ENCODE data around the gene WNT8A. TPM values are rescaled to one million over a fixed set of nuclear protein-coding genes. Genes with fewer than 3 reads are reported as not detected.
A peak's percentile ranks its signal among the peaks of the same experiment; 100 is the strongest.
"Not testable (repeated sequence)": the region's sequence is repeated elsewhere in the genome, so short reads cannot be mapped to it uniquely, and the experiment has no call there.

Gene WNT8A
- not detected in 2 replicates for total RNA-seq

- Mint-ChIP-seq H3K36me3 (ENCODE audit: low read depth) (no peaks in the 10 kb centered on the region), H3K27ac (no peak within 1 kb of the TSS), H3K4me1 (peaks cover 8% of the 10 kb centered on the region), H3K9me3 (no peaks in the 10 kb centered on the region), H3K27me3 (no peaks in the 10 kb centered on the region), H3K4me3 (no peak within 1 kb of the TSS)
- no peak for DNase-seq
- intact Hi-C loops (cut with micrococcal nuclease) = no loop called here
Observed at GRCh38 chr5:138083702-138084101, at the start of gene WNT8A. Gene WNT8A, plus strand, starts transcription at chr5:138084033. Its CDS starts 95 bp downstream, at chr5:138084128.

- H3K27ac Mint-ChIP-seq = no peak overlapping the region
- H3K9me3 Mint-ChIP-seq = no peaks in the 10 kb centered on the region
- peak overlapping the region; percentile 1 for H3K4me3 Mint-ChIP-seq
- peaks cover 2% of the 10 kb centered on the region for H3K36me3 Mint-ChIP-seq (ENCODE audit: low read depth)
- peaks cover 23% of the 10 kb centered on the region for H3K4me1 Mint-ChIP-seq
- peak; percentile 90 for DNase-seq
- no peaks in the 10 kb centered on the region for H3K27me3 Mint-ChIP-seq
- intact Hi-C loops (cut with micrococcal nuclease) = loop anchor here (1.0 to 10.0 kb wide), 3 partner anchors 32 to 299 kb away; partner anchors contain the start of genes CDC25C and FAM53C
Observed at GRCh38 chr5:138035605-138036537, 48.0 kb upstream of the WNT8A start.

GRCh38 chr5:138037271-138037670, 46.6 kb upstream of the WNT8A start:
- no peak for DNase-seq
- Mint-ChIP-seq H3K9me3 (no peaks in the 10 kb centered on the region), H3K27ac (no peak overlapping the region), H3K4me1 (peaks cover 12% of the 10 kb centered on the region), H3K36me3 (ENCODE audit: low read depth) (no peaks in the 10 kb centered on the region), H3K4me3 (no peak overlapping the region), H3K27me3 (no peaks in the 10 kb centered on the region)
- intact Hi-C loops (cut with micrococcal nuclease) = loop anchor here (10.0 kb wide), 1 partner anchor 298 kb away; the partner anchor contains the start of genes CDC25C and FAM53C

- no peaks in the 10 kb centered on the region for H3K9me3 Mint-ChIP-seq
- H3K4me1 Mint-ChIP-seq = peaks cover 12% of the 10 kb centered on the region
- H3K36me3 Mint-ChIP-seq (ENCODE audit: low read depth) = no peaks in the 10 kb centered on the region
- no peak for DNase-seq
- H3K27me3 Mint-ChIP-seq = no peaks in the 10 kb centered on the region
- H3K27ac Mint-ChIP-seq = no peak overlapping the region
- no peak overlapping the region for H3K4me3 Mint-ChIP-seq
- intact Hi-C loops (cut with micrococcal nuclease) = loop anchor here (10.0 kb wide), 1 partner anchor 297 kb away; the partner anchor contains the start of genes CDC25C and FAM53C
Observed at GRCh38 chr5:138037907-138038633, 45.8 kb upstream of the WNT8A start.

GRCh38 chr5:138038826-138039225, 45.0 kb upstream of the WNT8A start:
- Mint-ChIP-seq H3K4me3 (no peak overlapping the region), H3K27ac (no peak overlapping the region), H3K4me1 (peaks cover 8% of the 10 kb centered on the region), H3K27me3 (no peaks in the 10 kb centered on the region), H3K36me3 (ENCODE audit: low read depth) (no peaks in the 10 kb centered on the region), H3K9me3 (no peaks in the 10 kb centered on the region)
- intact Hi-C loops (cut with micrococcal nuclease) = loop anchor here (10.0 kb wide), 1 partner anchor 296 kb away; the partner anchor contains the start of genes CDC25C and FAM53C
- no peak for DNase-seq

- H3K27me3 Mint-ChIP-seq; H3K4me1 Mint-ChIP-seq; H3K27ac Mint-ChIP-seq; intact Hi-C loops (cut with micrococcal nuclease); H3K4me3 Mint-ChIP-seq; DNase-seq; H3K9me3 Mint-ChIP-seq; H3K36me3 Mint-ChIP-seq (ENCODE audit: low read depth): not testable (repeated sequence)
Observed at GRCh38 chr5:138045283-138045682, 38.5 kb upstream of the WNT8A start.

GRCh38 chr5:138051441-138052296, 32.2 kb upstream of the WNT8A start:
- H3K27me3 Mint-ChIP-seq = peaks cover 4% of the 10 kb centered on the region
- H3K36me3 Mint-ChIP-seq (ENCODE audit: low read depth) = no peaks in the 10 kb centered on the region

GRCh38 chr5:138052718-138053117, 31.1 kb upstream of the WNT8A start:
- H3K4me1 Mint-ChIP-seq; H3K36me3 Mint-ChIP-seq (ENCODE audit: low read depth); H3K4me3 Mint-ChIP-seq; H3K27ac Mint-ChIP-seq; intact Hi-C loops (cut with micrococcal nuclease); H3K27me3 Mint-ChIP-seq; H3K9me3 Mint-ChIP-seq; DNase-seq: not testable (repeated sequence)

More at GRCh38 chr5:138051441-138052296, 32.2 kb upstream of the WNT8A start:
- H3K9me3 Mint-ChIP-seq = no peaks in the 10 kb centered on the region
- H3K4me3 Mint-ChIP-seq = no peak overlapping the region
- no peak for DNase-seq
- H3K27ac Mint-ChIP-seq = no peak overlapping the region
- intact Hi-C loops (cut with micrococcal nuclease) = no loop called here
- peaks cover 5% of the 10 kb centered on the region for H3K4me1 Mint-ChIP-seq

- Mint-ChIP-seq H3K9me3 (no peaks in the 10 kb centered on the region), H3K4me1 (peaks cover 5% of the 10 kb centered on the region), H3K36me3 (ENCODE audit: low read depth) (no peaks in the 10 kb centered on the region), H3K27me3 (peaks cover 4% of the 10 kb centered on the region), H3K4me3 (peak overlapping the region; percentile 11), H3K27ac (no peak overlapping the region)
- intact Hi-C loops (cut with micrococcal nuclease) = no loop called here
- no peak for DNase-seq
Observed at GRCh38 chr5:138053554-138053953, 30.3 kb upstream of the WNT8A start.

- intact Hi-C loops (cut with micrococcal nuclease) = no loop called here
- Mint-ChIP-seq H3K9me3 (no peaks in the 10 kb centered on the region), H3K4me3 (no peak overlapping the region), H3K36me3 (ENCODE audit: low read depth) (no peaks in the 10 kb centered on the region), H3K4me1 (peaks cover 5% of the 10 kb centered on the region), H3K27ac (no peak overlapping the region), H3K27me3 (peaks cover 4% of the 10 kb centered on the region)
- no peak for DNase-seq
Observed at GRCh38 chr5:138054206-138054605, 29.6 kb upstream of the WNT8A start.

- Mint-ChIP-seq H3K27me3 (peaks cover 4% of the 10 kb centered on the region), H3K9me3 (no peaks in the 10 kb centered on the region), H3K27ac (no peak overlapping the region), H3K4me3 (no peak overlapping the region), H3K4me1 (peaks cover 5% of the 10 kb centered on the region), H3K36me3 (ENCODE audit: low read depth) (no peaks in the 10 kb centered on the region)
- DNase-seq = no peak
- intact Hi-C loops (cut with micrococcal nuclease) = no loop called here
Observed at GRCh38 chr5:138054847-138055558, 28.8 kb upstream of the WNT8A start.

- Mint-ChIP-seq H3K27me3 (no peaks in the 10 kb centered on the region), H3K27ac (no peak overlapping the region), H3K36me3 (ENCODE audit: low read depth) (no peaks in the 10 kb centered on the region), H3K4me1 (peaks cover 2% of the 10 kb centered on the region), H3K9me3 (no peaks in the 10 kb centered on the region), H3K4me3 (no peak overlapping the region)
- no peak for DNase-seq
- intact Hi-C loops (cut with micrococcal nuclease) = no loop called here
Observed at GRCh38 chr5:138064526-138064925, 19.3 kb upstream of the WNT8A start.

GRCh38 chr5:138065102-138065501, 18.7 kb upstream of the WNT8A start:
- no peak overlapping the region for H3K27ac Mint-ChIP-seq
- no peaks in the 10 kb centered on the region for H3K36me3 Mint-ChIP-seq (ENCODE audit: low read depth)
- H3K4me3 Mint-ChIP-seq = no peak overlapping the region
- H3K27me3 Mint-ChIP-seq = no peaks in the 10 kb centered on the region
- peaks cover 2% of the 10 kb centered on the region for H3K4me1 Mint-ChIP-seq
- DNase-seq = peak; percentile 62
- no peaks in the 10 kb centered on the region for H3K9me3 Mint-ChIP-seq
- intact Hi-C loops (cut with micrococcal nuclease) = no loop called here

Measured in activated CD4-positive, alpha-beta T cell treated with anti-CD3 and anti-CD28 coated beads, Interleukin-2, amount 10 ng/mL, durations not matched to agents 24 days and 14 days (primary cell).